ENCODE measurements around the gene ATRNL1. TPM values are rescaled to one million over a fixed set of nuclear protein-coding genes. Genes with fewer than 3 reads are reported as not detected.

ATRNL1 gene
- total RNA-seq, 2 donors from 2014 or later: 0.37 to 2.9 TPM

- H3K9ac ChIP-seq (ENCODE audit: low read depth in 2 of 2, low read length in 2 of 2): no peak overlapping the region
- no peak overlapping the region for H3K27ac ChIP-seq
- no peaks in the 10 kb centered on the region for H3K36me3 ChIP-seq
- TF ChIP-seq, protein P1, sequence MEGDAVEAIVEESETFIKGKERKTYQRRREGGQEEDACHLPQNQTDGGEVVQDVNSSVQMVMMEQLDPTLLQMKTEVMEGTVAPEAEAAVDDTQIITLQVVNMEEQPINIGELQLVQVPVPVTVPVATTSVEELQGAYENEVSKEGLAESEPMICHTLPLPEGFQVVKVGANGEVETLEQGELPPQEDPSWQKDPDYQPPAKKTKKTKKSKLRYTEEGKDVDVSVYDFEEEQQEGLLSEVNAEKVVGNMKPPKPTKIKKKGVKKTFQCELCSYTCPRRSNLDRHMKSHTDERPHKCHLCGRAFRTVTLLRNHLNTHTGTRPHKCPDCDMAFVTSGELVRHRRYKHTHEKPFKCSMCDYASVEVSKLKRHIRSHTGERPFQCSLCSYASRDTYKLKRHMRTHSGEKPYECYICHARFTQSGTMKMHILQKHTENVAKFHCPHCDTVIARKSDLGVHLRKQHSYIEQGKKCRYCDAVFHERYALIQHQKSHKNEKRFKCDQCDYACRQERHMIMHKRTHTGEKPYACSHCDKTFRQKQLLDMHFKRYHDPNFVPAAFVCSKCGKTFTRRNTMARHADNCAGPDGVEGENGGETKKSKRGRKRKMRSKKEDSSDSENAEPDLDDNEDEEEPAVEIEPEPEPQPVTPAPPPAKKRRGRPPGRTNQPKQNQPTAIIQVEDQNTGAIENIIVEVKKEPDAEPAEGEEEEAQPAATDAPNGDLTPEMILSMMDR (IDR thresholded peaks at IDR 0.05): no peak
- H3K9me3 ChIP-seq: no peaks in the 10 kb centered on the region
- DNase-seq: no peak
- H3K4me3 ChIP-seq: no peak overlapping the region
- intact Hi-C loops (cut with DNase I): no loop called here
- H3K27me3 ChIP-seq: no peaks in the 10 kb centered on the region
- H3K4me1 ChIP-seq: no peaks in the 10 kb centered on the region
Measured at GRCh38 chr10:115065801-115066200, 27.4 kb upstream of the ATRNL1 start.

DNA sequence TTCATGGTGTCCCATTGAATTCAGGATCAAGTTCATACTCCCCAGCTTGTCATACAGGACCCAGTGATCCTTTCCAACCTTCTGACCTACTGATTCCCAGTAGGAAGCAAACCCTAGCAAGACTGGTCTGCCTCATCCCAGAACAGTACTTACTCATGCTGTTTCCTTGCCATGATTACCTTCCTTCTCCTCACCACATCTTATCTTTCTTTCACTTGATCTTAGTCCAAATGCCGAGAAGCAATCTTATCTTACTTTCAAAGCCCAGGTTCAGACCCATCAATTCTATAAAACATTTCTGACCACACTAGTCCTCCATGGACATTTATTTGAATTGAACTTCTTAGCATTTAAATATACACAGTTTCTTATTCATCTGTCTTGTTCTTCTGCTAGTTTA is 26.6 kb upstream of the ATRNL1 start:
- H3K27me3 ChIP-seq: no peaks in the 10 kb centered on the region
- intact Hi-C loops (cut with DNase I): no loop called here
- DNase-seq: no peak
- H3K9ac ChIP-seq (ENCODE audit: low read depth in 2 of 2, low read length in 2 of 2): no peak overlapping the region
- TF ChIP-seq, protein P1 (IDR thresholded peaks at IDR 0.05): no peak
- H3K27ac ChIP-seq: no peak overlapping the region
- H3K4me1 ChIP-seq: no peaks in the 10 kb centered on the region
- no peaks in the 10 kb centered on the region for H3K36me3 ChIP-seq
- H3K9me3 ChIP-seq: no peaks in the 10 kb centered on the region
- H3K4me3 ChIP-seq: no peak overlapping the region

DNA sequence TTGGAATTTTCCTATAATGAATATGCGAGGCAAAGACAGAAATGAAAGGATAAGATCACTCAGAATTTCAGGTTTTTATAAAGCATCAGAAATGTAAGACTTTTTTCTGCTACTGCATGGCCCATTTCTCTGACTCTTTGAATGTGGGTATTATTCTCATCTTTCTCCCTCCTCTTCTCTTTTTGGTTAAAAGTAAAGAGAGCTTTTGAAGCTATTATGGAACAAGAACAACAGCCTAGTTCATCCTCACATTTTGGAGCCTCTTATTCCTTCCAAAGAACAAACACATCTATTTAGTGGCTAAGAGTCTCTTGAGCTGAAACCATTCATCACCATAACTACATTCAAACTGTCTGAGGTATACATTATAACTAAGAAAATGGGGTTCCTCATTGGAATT is 19.4 kb upstream of the ATRNL1 start:
- no peak for DNase-seq
- H3K36me3 ChIP-seq: no peaks in the 10 kb centered on the region
- H3K27me3 ChIP-seq: no peaks in the 10 kb centered on the region
- intact Hi-C loops (cut with DNase I): no loop called here
- TF ChIP-seq, protein P1 (IDR thresholded peaks at IDR 0.05): no peak
- H3K9me3 ChIP-seq: no peaks in the 10 kb centered on the region
- no peak overlapping the region for H3K4me3 ChIP-seq
- H3K4me1 ChIP-seq: no peaks in the 10 kb centered on the region
- no peak overlapping the region for H3K27ac ChIP-seq
- H3K9ac ChIP-seq (ENCODE audit: low read depth in 2 of 2, low read length in 2 of 2): no peak overlapping the region

GRCh38 chr10:115082506-115082905 is 10.7 kb upstream of the ATRNL1 start:
- Histone ChIP-seq H3K9me3 (no peaks in the 10 kb centered on the region), H3K27me3 (no peaks in the 10 kb centered on the region), H3K9ac (ENCODE audit: low read depth in 2 of 2, low read length in 2 of 2) (no peak overlapping the region), H3K27ac (no peak overlapping the region), H3K4me1 (no peaks in the 10 kb centered on the region), H3K36me3 (no peaks in the 10 kb centered on the region), H3K4me3 (no peak overlapping the region)
- intact Hi-C loops (cut with DNase I): no loop called here
- DNase-seq: no peak
- TF ChIP-seq, protein P1 (IDR thresholded peaks at IDR 0.05): no peak

- Histone ChIP-seq H3K4me3 (no peak overlapping the region), H3K9me3 (no peaks in the 10 kb centered on the region), H3K27ac (no peak overlapping the region), H3K36me3 (no peaks in the 10 kb centered on the region), H3K27me3 (no peaks in the 10 kb centered on the region), H3K9ac (ENCODE audit: low read depth in 2 of 2, low read length in 2 of 2) (no peak overlapping the region), H3K4me1 (no peaks in the 10 kb centered on the region)
- intact Hi-C loops (cut with DNase I): no loop called here
- no peak for DNase-seq
- TF ChIP-seq, protein P1 (IDR thresholded peaks at IDR 0.05): no peak
Measured at GRCh38 chr10:115084277-115084850, 8.8 kb upstream of the ATRNL1 start.

Measured in colonic mucosa (tissue), 4 donors.